ENCODE measurements around the gene ZNF697.
"Not testable (repeated sequence)": the region's sequence is repeated elsewhere in the genome, so short reads cannot be mapped to it uniquely, and the experiment has no call there.

ZNF697 gene

DNA sequence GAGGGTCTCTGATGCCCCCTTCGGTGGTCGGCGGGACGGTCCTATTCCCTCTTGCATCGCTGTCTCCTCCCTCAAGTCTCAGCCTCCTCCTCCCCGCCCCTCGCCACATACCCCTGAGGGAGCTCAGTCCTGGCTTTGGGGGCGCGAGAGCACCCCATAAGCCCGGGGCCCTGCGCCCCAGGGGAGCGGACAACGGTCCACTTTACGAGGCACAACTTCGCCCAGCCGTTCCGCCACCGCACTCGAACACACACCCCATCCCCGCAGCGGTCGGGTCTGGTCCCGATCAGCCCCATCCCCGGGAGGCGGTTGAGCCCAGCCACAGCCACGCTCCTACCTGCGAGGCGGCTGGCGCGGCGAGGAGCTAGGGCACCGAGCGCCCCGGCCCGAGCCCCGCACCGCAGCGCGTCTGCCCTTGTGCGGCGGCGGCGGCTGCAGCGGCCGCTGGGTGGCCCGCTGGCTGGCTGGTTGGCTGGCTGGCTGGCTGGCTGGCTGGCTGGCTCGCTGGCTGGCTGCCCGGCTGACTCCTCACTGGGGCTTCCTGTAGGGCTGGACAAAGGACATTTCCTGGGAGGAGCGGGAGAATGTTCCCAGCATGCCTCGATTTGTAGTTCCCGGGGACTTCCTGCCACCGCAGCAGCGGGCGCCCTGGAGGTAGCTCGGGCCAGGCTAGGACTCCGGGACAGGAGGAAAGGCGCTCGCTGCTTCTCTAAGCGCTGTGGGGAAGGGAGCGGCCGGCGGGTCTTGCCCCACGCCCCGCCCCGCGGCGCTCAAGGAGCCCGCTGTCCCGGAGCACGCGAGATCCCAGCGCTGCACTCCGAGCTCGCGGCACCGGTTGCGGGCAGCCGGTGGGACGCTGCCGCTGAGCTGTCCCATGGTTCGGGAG, at the start of gene ZNF697:
Gene ZNF697, minus strand, starts transcription at position 533 of the 886 bp plus-strand sequence. CDS start 22,166 bp downstream, outside the sequence.
- peak; percentile 95 for DNase-seq (ENCODE audit: low spot score)

DNA sequence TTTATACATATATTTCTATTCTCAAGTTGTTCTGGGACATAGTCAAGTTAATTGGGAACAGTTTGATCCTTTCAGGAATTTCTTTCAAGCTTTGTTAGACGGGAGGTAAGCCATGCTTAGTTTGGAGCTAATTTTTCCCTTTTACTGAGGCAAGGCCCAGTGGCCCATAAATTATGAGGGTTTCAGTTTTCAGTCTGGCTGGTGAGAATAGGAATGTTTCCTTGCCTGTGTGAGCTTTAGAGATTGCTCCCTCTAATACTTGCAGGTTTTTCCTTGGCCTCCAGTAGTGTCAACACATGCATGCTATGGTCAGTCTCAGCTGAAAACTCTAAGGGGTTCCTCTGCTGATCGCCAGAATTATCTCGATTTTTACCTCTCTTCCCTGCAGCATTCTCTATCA, 49.5 kb upstream of the ZNF697 start:
- no peak for DNase-seq (ENCODE audit: low spot score)

DNA sequence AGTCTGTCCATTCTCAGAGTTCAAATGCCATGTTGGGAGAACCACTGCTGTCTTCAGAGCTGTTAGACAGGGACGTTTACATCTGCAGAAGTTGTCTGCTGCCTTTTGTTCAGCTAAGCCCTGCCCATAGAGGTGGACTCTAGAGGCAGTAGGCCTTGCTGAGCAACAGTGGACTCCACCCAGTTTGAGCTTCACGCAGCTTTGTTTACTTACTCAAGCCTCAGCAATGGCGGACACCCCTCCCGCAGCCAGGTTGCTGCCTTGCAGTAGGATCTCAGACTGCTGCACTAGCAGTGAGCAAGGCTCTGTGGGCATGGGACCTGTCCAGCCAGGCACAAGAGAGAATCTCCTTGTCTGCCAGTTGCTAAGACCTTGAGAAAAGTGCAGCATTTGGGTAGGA, 48.8 kb upstream of the ZNF697 start:
- not testable (repeated sequence) for DNase-seq (ENCODE audit: low spot score)

DNA sequence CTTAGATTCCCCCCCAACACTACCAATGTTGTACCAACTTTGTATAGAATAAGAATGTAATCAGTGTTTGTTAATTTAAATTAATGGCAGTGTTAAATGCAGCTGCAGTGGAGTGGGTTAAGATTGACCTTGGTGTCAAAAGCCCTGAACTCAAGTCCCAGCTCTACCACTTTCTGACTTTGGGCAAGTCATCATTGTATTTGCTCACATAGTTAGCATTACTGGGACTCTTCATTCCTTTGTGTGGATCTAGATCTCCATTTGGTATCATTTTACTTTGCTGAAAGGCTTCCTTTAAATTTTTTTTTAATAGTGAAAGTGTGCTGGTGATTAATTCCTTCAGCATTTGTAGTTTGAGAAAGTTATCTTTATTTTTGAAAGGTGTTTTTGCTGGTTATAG, 41.4 kb upstream of the ZNF697 start:
- DNase-seq (ENCODE audit: low spot score), result no peak

DNA sequence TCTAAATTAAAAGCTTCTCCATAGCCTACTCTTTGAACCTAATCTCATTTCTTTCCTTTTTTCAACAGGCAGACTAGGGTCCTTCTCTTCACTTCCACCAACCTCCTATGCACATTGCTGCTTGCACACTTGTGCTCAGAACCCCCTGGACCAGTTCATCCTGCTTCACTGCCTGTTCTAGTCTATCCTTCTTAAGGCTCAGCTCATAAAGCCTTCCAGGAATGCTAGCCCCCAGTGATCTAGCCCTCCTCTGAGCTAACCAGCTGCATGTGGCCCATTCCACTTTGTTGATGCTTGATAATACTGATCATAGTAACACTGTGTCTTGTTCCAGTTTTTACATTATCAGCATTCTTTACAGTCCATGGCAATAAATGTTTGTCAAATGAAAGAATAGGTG, 40.7 kb upstream of the ZNF697 start:
- no peak for DNase-seq (ENCODE audit: low spot score)

- no peak for DNase-seq (ENCODE audit: low spot score)
Observed at GRCh38 chr1:119687434-119688079, 39.5 kb upstream of the ZNF697 start.

GRCh38 chr1:119686661-119687060, 38.6 kb upstream of the ZNF697 start:
- DNase-seq (ENCODE audit: low spot score), result peak; percentile 19

GRCh38 chr1:119683893-119684292, 35.8 kb upstream of the ZNF697 start:
- no peak for DNase-seq (ENCODE audit: low spot score)

GRCh38 chr1:119682141-119682540, 34.1 kb upstream of the ZNF697 start:
- DNase-seq (ENCODE audit: low spot score), result no peak

DNA sequence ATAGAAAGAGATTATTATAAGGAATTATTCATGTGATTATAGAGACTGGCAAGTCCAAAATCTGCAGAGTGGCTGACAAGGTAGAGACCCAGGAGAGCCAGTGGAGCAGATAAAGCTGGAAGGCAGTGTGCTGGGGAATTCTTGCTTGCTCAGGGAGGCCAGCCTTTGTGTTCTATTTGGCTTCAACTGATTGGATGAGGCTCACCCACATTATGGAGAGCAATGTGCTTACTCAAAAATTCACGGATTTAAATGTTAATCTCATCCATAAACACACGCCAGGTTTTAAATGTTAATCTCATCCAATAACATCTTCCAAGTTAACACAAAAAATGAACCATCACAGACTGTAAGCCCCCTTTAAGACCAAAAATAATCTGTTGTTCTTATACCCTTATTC, 33.5 kb upstream of the ZNF697 start:
- DNase-seq (ENCODE audit: low spot score), result no peak

GRCh38 chr1:119680723-119681122, 32.7 kb upstream of the ZNF697 start:
- no peak for DNase-seq (ENCODE audit: low spot score)

DNA sequence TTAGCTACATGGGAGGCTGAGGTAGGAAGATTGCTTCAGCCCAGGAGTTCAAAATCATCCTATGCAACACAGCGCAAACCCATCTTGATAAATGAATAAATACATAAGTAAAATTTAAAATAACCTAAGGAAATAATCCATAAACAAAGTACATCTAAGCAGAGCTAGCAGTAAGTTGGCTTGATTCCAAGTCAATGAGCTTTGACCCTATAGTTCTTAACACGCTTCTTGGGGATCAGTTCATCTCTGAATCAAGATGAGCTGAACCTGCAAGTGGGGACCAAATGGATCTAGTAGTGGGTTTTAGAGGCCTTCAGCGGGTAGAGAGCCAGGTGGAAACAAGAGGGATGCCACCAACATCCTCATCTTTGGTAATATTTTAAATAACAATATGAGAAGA, 32.1 kb upstream of the ZNF697 start:
- DNase-seq (ENCODE audit: low spot score), result no peak

DNA sequence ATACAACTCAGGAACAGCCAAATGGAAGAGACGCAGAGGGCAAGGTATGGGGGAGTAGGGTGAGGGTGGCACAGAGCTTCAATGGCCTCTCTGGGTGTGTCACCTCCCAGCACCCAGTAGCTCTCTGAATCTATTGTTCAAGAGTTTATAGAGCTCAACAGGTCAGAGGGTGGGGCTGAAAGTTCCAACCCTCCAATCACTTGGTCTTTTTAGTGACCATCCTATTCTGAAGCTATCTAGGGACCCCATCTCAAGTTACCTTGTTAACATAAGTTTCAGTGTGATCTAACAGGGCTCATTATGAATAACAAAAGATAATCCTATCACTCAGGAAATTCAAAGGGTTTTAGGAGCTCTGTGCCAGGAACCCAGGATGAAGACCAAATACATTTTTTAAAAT, 31.2 kb upstream of the ZNF697 start:
- DNase-seq (ENCODE audit: low spot score), result no peak

DNA sequence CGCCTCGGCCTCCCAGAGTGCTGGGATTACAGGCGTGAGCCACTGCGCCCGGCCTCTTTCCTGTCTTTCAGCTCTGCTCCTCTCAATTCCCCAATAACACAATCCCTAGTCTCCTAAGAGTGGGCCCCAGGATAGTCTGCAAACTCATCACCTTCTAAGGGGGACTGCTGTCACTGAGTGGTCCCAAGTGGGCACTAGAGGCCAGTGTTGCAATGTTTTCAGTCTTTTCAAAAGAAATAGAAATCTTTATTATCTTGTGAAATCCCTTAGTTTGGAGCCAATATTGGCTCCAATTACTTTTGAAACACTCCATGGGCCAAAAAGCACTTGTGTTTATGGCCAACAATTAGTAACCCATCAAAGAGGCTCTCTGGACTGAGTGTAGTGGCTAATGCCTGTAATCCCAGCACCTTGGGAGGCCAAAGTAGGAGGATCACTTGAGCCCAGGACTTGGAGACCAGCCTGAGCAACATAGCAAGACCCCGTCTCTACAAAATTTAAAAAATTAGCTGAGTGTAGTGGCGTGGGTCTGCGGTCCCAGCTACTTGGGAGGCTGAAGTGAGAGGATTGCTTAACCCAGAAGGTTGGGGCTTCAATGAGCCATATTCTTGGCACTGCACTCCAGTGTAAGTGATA, 28.6 kb upstream of the ZNF697 start:
- no peak for DNase-seq (ENCODE audit: low spot score)

DNA sequence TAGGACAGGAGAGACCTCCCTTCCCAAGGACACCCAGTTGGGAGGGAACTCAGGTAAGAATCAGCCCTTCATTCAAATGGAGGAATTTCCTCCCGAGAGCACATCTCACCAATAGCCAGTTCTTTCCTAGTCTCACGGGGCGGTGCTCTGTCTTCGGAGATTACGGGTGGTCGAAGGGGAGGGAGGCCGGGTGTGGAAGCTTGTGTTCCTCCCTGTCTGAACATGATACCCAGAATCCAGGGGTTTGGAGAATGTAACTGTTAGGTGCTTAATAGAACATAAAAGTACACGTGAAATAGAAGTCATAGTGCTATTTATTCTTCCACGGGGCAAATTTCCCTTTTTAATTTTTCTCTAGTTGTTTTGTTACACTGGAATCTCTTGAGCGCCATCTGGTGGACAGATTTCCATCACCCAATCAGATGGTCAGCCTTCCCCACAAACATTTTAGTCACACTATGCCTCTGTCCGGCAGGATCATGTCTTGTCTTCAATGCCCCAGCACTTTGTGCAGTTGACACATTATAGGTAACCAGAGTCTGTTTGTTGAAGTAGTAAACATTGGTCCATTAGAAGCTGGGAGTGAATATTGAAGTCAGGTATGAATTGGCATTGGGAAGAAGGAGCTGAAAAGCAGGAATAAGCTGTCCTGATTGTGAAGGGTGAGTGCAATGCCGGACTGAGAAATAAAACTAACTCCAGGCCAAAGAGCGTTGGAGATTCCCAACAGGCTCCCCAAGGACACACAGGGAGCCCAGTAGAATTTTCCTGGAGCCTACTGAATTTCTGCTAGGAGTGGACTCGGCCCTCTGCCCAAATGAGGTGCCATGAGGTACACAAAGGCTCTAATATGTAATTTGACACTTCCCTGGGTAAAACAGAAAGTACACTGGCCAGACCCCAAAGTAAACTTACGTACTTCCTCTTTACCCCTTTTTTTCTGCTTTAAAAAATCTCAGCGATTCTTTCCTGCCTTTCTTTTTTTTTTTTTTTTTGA, 27.6 kb upstream of the ZNF697 start:
- DNase-seq (ENCODE audit: low spot score), result peak; percentile 77

GRCh38 chr1:119674835-119675289, 26.8 kb upstream of the ZNF697 start:
- DNase-seq (ENCODE audit: low spot score), result peak; percentile 79

GRCh38 chr1:119674111-119674526, 26.1 kb upstream of the ZNF697 start:
- DNase-seq (ENCODE audit: low spot score), result no peak

DNA sequence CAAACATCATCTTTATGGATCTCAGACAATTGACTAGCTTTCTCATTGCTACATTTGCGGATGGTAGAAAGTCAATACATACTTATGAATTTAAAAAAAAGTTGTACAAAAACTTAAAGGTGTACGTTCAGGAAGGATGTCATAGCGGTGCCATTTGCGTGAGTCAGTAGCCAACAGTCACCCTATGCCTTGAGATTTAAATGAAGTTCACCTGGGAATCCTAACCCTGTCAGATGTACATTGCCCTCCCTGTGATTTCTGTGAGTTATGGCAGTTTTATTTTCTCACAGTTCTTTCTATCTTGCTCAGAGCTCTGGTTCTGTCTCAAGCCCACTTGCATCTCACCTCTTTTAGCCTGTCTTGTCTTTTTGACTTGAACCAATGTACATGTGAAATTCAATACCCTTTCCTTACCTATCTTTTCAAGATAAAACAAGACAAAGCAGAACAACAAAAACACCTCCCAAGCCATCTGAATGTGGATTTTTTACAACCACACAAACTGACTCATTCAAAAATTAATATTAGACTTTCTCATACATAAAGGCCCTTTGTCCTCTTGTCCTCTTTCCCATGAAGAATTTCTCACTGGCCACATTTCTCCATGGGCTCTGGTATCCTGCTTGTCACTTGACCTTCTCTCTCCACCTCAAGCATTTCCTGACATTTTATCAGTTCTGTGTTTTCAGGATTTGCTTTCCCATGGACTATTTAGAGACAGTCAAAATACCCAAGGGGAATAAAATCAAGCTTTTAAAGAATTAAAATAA, 25.3 kb upstream of the ZNF697 start:
- DNase-seq (ENCODE audit: low spot score), result no peak

DNA sequence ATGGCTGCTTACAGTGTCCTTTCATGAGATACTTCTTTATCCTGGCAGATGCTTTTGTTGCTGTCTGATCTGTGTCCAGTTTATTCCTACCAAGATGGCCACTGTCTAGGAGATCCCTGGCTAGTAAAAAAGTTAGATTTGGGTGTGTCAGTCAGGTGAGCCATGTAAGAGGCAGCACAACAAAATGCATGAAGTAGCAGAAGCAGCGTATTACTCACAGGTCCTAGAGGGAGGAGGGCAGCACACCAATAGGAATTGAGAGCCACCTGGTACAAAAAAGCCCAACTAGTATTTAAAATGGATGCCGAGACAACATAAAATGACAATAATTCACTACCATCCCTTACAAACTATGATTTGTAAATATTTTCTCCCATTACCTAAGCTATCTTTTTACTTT, 22.8 kb upstream of the ZNF697 start:
- no peak for DNase-seq (ENCODE audit: low spot score)

DNA sequence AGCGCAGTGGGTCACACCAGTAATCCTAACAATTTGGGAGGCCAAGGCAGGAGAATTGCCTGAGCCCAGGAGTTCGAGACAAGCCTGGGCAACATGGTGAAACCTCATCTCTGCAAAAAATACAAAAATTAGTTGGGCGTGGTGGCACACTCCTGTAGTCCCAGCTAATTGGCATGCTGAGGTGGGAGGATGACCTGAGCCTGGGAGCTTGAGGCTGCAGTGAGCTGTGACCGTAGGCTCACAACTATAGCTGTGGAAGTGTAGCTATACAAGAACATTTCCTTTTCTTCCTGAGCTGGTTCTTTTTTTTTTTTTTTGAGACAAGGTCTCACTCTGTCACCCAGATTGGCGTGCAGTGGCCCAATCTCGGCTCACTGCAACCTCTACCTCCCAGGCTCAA, 19.1 kb upstream of the ZNF697 start:
- DNase-seq (ENCODE audit: low spot score), result no peak

DNA sequence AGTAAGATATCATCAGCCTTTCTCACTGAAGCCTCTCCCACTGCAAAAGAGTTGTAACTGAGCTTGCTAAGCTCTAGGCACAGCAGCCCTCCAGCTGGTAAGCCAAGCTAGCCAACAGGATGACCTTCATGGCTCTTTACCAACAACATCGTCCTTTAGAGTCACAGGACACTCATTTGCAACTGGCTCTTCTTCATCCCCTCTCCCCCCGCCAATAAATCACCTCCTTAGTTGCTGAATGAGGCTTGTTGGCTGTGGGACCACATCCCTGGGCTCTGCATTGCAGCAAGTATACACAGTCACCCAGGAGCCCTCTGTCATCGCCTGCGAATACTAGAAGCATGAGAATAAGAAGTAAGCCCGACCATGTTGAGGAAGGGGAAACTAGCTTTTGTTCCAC, 16.0 kb upstream of the ZNF697 start:
- no peak for DNase-seq (ENCODE audit: low spot score)

Data from LoVo (cell line).